Prostate gland (tissue), 2 donors: ENCODE results near the gene AGR2.

Experiments
- POLR2A ChIP-seq: fragments of 450-650 bp; IDR thresholded peaks from one replicate; pipeline ENCODE4 v1.6.1; 2016; ENCODE audit warnings: antibody characterized with exemption, mild to moderate bottlenecking
- TF ChIP-seq, protein P1 (sequence below), 4 experiments: fragments of 200-600 bp in 2 of 4; fragments of 450-650 bp in 2 of 4; sonication (generic) in 2 of 4; IDR thresholded peaks; 1 replicate in 3 of 4; 2 replicates in 1 of 4; pipeline ENCODE4 v1.5.1; 2016 to 2019; ENCODE audit warnings: antibody characterized with exemption in 4 of 4, mild to moderate bottlenecking in 2 of 4, moderate library complexity in 2 of 4

DNA sequence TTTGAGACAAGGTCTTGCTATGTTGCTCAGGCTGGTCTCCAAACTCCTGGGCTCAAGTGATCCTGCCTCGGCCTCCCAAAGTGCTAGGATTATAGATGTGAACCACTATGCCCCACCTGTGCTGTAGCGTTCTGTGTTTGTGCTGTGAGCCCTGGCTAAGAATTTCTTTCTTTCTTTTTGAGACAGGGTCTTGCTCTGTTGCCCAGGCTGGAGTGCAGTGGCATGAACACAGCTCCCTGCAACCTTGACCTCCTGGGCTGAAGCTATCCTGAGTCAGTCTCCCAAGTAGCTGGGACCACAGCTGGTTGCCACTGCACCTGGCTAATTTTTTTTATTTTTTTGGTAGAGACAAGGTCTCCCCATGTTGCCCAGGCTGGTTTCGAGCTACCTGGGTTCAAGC is 39.9 kb downstream of the AGR2 start:
- TF ChIP-seq, protein P1, sequence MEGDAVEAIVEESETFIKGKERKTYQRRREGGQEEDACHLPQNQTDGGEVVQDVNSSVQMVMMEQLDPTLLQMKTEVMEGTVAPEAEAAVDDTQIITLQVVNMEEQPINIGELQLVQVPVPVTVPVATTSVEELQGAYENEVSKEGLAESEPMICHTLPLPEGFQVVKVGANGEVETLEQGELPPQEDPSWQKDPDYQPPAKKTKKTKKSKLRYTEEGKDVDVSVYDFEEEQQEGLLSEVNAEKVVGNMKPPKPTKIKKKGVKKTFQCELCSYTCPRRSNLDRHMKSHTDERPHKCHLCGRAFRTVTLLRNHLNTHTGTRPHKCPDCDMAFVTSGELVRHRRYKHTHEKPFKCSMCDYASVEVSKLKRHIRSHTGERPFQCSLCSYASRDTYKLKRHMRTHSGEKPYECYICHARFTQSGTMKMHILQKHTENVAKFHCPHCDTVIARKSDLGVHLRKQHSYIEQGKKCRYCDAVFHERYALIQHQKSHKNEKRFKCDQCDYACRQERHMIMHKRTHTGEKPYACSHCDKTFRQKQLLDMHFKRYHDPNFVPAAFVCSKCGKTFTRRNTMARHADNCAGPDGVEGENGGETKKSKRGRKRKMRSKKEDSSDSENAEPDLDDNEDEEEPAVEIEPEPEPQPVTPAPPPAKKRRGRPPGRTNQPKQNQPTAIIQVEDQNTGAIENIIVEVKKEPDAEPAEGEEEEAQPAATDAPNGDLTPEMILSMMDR (IDR thresholded peaks at IDR 0.05), result no peak
- TF ChIP-seq POLR2A, result no peak
